HepG2 (cell line): Measurements from ENCODE around the gene NAP1L4. TPM values are rescaled to one million over a fixed set of nuclear protein-coding genes. Genes with fewer than 3 reads are reported as not detected.

Experiments used
- ATAC-seq: fragments of 200-7000 bp; cut with Tn5 transposase; 3 replicates; pipeline ENCODE4 v1.9.1; 2020; ENCODE audit warnings: mild to moderate bottlenecking, moderate library complexity
- BruUV-seq: library from RNA; stranded (reverse); fragments of 400-500 nt; replicated peaks from 2 replicates; lab custom pipeline; 2021; lab: Mats Ljungman, UMichigan
- CTCF ChIA-PET: fragments of 300-600 bp; formaldehyde crosslinking; extraction: SDS; loops from one replicate; lab custom pipeline; 2021; ENCODE audit warnings: low total read pairs, inconsistent platforms, low intra/inter-chr PET ratio; lab: Yijun Ruan, JAX
- POLR2A ChIA-PET: fragments of 350-600 bp; sonication (Branson Sonifier 250); formaldehyde crosslinking; loops from one replicate; lab custom pipeline; 2020; ENCODE audit warnings: antibody characterized with exemption, inconsistent platforms; lab: Yijun Ruan, JAX
- DNase-seq: peaks from one replicate; pipeline ENCODE4 v3.0.0-alpha.2; 2015; ENCODE audit warnings: low spot score
- FAIRE-seq: peaks from 3 replicates; lab custom pipeline; 2011; peaks lifted over from hg19 to GRCh38; lab: Jason Lieb, UNC
- H2AFZ ChIP-seq: one replicate; pipeline ENCODE4 v1.6.1; 2011; ENCODE audit warnings: low read length, inconsistent platforms
- H3K27ac ChIP-seq: fragments of 300-600 bp; 3 replicates; pipeline ENCODE4 v1.8.0; 2011; ENCODE audit warnings: mixed run types, mild to moderate bottlenecking, mixed read lengths, low read length, inconsistent platforms; ENCODE audit not compliant: insufficient read depth; ENCODE audit errors: extremely low read length
- H3K27me3 ChIP-seq, 2 experiments: fragments of 200-600 bp in 1 of 2; 2 replicates in 1 of 2; 3 replicates in 1 of 2; pipeline versions ENCODE4 v1.6.0 to v1.8.0; 2011; ENCODE audit warnings: low read length in 2 of 2, mild to moderate bottlenecking in 2 of 2, moderate library complexity in 2 of 2, inconsistent platforms in 1 of 2; ENCODE audit not compliant: insufficient read depth in 2 of 2, control insufficient read depth in 1 of 2
- H3K36me3 ChIP-seq, 2 experiments: fragments of 200-600 bp in 1 of 2; replicated peaks in 1 of 2; 2 replicates in 1 of 2; 3 replicates in 1 of 2; pipeline versions ENCODE4 v1.5.1 to v1.8.0; 2011; ENCODE audit warnings: low read length in 2 of 2, inconsistent platforms in 1 of 2; ENCODE audit not compliant: insufficient read depth in 2 of 2, control insufficient read depth in 1 of 2
- H3K4me1 ChIP-seq: 2 replicates; pipeline ENCODE4 v1.5.1; 2012; ENCODE audit warnings: low read length, inconsistent platforms; ENCODE audit not compliant: insufficient read depth
- H3K4me2 ChIP-seq: 2 replicates; pipeline ENCODE4 v1.6.0; 2011; ENCODE audit warnings: low read depth, low read length, inconsistent platforms
- H3K4me3 ChIP-seq, 3 experiments: fragments of 200-600 bp in 1 of 3; sonication (generic), shearing (Covaris generic) in 1 of 3; replicated peaks in 1 of 3; 2 replicates each; pipeline ENCODE4 v1.5.1; 2011 to 2016; ENCODE audit warnings: low read length in 3 of 3, inconsistent platforms in 2 of 3, low read depth in 2 of 3, mild to moderate bottlenecking in 2 of 3, control low read depth in 1 of 3, mixed read lengths in 1 of 3; ENCODE audit not compliant: insufficient read depth in 1 of 3
- H3K79me2 ChIP-seq: one replicate; pipeline ENCODE4 v1.6.1; 2011; ENCODE audit warnings: low read length, inconsistent platforms; ENCODE audit not compliant: insufficient read depth
- H3K9ac ChIP-seq: 2 replicates; pipeline ENCODE4 v1.6.0; 2011; ENCODE audit warnings: mild to moderate bottlenecking, low read depth, low read length, inconsistent platforms; ENCODE audit not compliant: insufficient read depth
- H3K9me3 ChIP-seq: 2 replicates; pipeline ENCODE4 v1.5.1; 2012; ENCODE audit warnings: mild to moderate bottlenecking, low read length
- H4K20me1 ChIP-seq: 2 replicates; pipeline ENCODE4 v1.6.0; 2011; ENCODE audit warnings: inconsistent platforms, mild to moderate bottlenecking, low read length, moderate library complexity; ENCODE audit not compliant: insufficient read depth
- AGO1 ChIP-seq: fragments of 200-400 bp; formaldehyde crosslinking; IDR thresholded peaks from 2 replicates; pipeline ENCODE4 v1.6.1; 2017; ENCODE audit warnings: mild to moderate bottlenecking, low read depth, low read length, moderate library complexity; ENCODE audit not compliant: poor library complexity, severe bottlenecking
- AGO2 ChIP-seq: fragments of 200-400 bp; formaldehyde crosslinking; optimal IDR thresholded peaks from 2 replicates; pipeline ENCODE3; 2017; ENCODE audit warnings: mild to moderate bottlenecking, low read depth, low read length, moderate library complexity
- ATF3 ChIP-seq: sonication (generic); formaldehyde crosslinking; IDR thresholded peaks from 2 replicates; pipeline ENCODE4 v1.4.0; 2020; ENCODE audit warnings: missing genetic modification reagents
- GATAD1 ChIP-seq: IDR thresholded peaks from 2 replicates; pipeline ENCODE4 v1.6.1; 2016; ENCODE audit warnings: missing genetic modification reagents, missing compliant biosample characterization
- RBM22 ChIP-seq: fragments of 200-400 bp; formaldehyde crosslinking; optimal IDR thresholded peaks from 2 replicates; pipeline ENCODE3; 2017; ENCODE audit warnings: mild to moderate bottlenecking, low read length, moderate library complexity
- RELA ChIP-seq: sonication (generic); formaldehyde crosslinking; IDR thresholded peaks from 2 replicates; pipeline ENCODE4 v1.4.0; 2020; ENCODE audit warnings: missing genetic modification reagents
- SALL2 ChIP-seq: sonication (generic); formaldehyde crosslinking; IDR thresholded peaks from 2 replicates; pipeline ENCODE4 v1.8.1; 2023; ENCODE audit warnings: mild to moderate bottlenecking, missing genetic modification reagents, inconsistent platforms
- ZBTB44 ChIP-seq: sonication (generic); formaldehyde crosslinking; IDR thresholded peaks from 2 replicates; pipeline ENCODE4 v1.4.0; 2020; ENCODE audit warnings: missing genetic modification reagents
- ZFX ChIP-seq: sonication (generic); formaldehyde crosslinking; IDR thresholded peaks from 2 replicates; pipeline ENCODE4 v1.4.0; 2020; ENCODE audit warnings: mild to moderate bottlenecking, low read depth, missing genetic modification reagents, moderate library complexity
- ZNF891 ChIP-seq: sonication (generic); formaldehyde crosslinking; IDR thresholded peaks from 2 replicates; pipeline ENCODE4 v1.5.0; 2020; ENCODE audit warnings: mild to moderate bottlenecking, missing genetic modification reagents
- WGBS: methylation state at CpG from one replicate; pipeline ENCODE4 v1.1.6; 2017; ENCODE audit warnings: low lambda C conversion rate; 5-methylcytosine and 5-hydroxymethylcytosine counted together
- in situ Hi-C: cut with HindIII; loops from 2 replicates; pipeline ENCODE4 v1.10.0; 2017; ENCODE audit warnings: low pct_unique_long_range_greater_than_20kb; ENCODE audit not compliant: extremely low pct_ligation_motif_present
- intact Hi-C: fragments of 100-400 bp; cut with micrococcal nuclease; formaldehyde crosslinking; loops from one replicate; pipeline ENCODE4 v1.10.0; 2022; ENCODE audit not compliant: unreplicated experiment
- polyA plus RNA-seq, 8 experiments: library from polyadenylated mRNA; depleted of rRNA in 3 of 8; stranded (reverse) in 7 of 8; unstranded in 1 of 8; fragments of >200 nt; fragmentation: Illumina TruSeq in 4 of 8; extraction: Trizol in 4 of 8; gene quantifications; 2 replicates each; pipeline versions ENCODE4 v1.2.1 to v1.2.3, GENCODE V29; 2011 to 2016; ENCODE audit warnings: low read depth in 4 of 8, missing spikeins in 1 of 8, mixed read lengths in 1 of 8; ENCODE audit not compliant: insufficient read depth in 1 of 8
- total RNA-seq, 5 experiments: library from RNA; depleted of rRNA; stranded (reverse); fragments of >200 nt; fragmentation: Illumina TruSeq; extraction: Trizol; gene quantifications; 2 replicates each; pipeline ENCODE4 v1.2.3, GENCODE V29; 2016; ENCODE audit warnings: low read depth in 1 of 5

NAP1L4 gene
- total and polyA plus RNA-seq, 2 of the 13 experiments (the other 11 are each of a cell fraction or from before 2014, with no cell fraction given): 64.0 to 186 TPM

GRCh38 chr11:2921261-2921660 is 70.9 kb downstream of the NAP1L4 start:
- H4K20me1 ChIP-seq: 0 out of 2 replicates have a peak, but pooled peaks cover 2% of the 10 kb centered on the region
- H3K27ac ChIP-seq: no peak overlapping the region
- no peak for FAIRE-seq
- H3K4me3 ChIP-seq: no peak overlapping the region
- H3K4me1 ChIP-seq: peaks cover 10% of the 10 kb centered on the region
- no peak for DNase-seq
- intact Hi-C loops (no loop called here), in situ Hi-C loops (no loop called here)
- 100% methylated on average over 2 of the region's 16 CpGs for WGBS
- H2AFZ ChIP-seq: no peak overlapping the region
- POLR2A ChIA-PET: no interaction called here
- CTCF ChIA-PET: no interaction called here
- BruUV-seq: TSS peak; percentile 57
- H3K9ac ChIP-seq: no peak overlapping the region
- no peaks in the 10 kb centered on the region for H3K36me3 ChIP-seq
- no peaks in the 10 kb centered on the region for H3K27me3 ChIP-seq
- H3K79me2 ChIP-seq: no peaks in the 10 kb centered on the region
- H3K9me3 ChIP-seq: no peaks in the 10 kb centered on the region
- no peak for TF ChIP-seq ZNF891 (CRISPR knock-in tag)
- no peak for TF ChIP-seq ATF3 (CRISPR knock-in tag)
- TF ChIP-seq GATAD1 (CRISPR knock-in tag): no peak
- peak; percentile 67 for TF ChIP-seq AGO1
- no peak for TF ChIP-seq ZFX (CRISPR knock-in tag)
- TF ChIP-seq ZBTB44 (CRISPR knock-in tag): no peak
- TF ChIP-seq, all 625 proteins: peak for 1
- no peak for ATAC-seq
- no peak overlapping the region for H3K4me2 ChIP-seq

- ChIA-PET CTCF (no interaction called here), POLR2A (no interaction called here)
- no peak overlapping the region for H3K4me2 ChIP-seq
These were observed 71.8 kb downstream of the NAP1L4 start for GRCh38 chr11:2920343-2920742.

More at GRCh38 chr11:2920343-2920742, 71.8 kb downstream of the NAP1L4 start:
- no peak overlapping the region for H2AFZ ChIP-seq
- no peak overlapping the region for H3K27ac ChIP-seq
- TF ChIP-seq AGO2 (peak; percentile 46), RELA (CRISPR knock-in tag) (no peak), RBM22 (peak; percentile 24), SALL2 (CRISPR knock-in tag) (no peak)
- in situ Hi-C loops (no loop called here), intact Hi-C loops (no loop called here)
- no peaks in the 10 kb centered on the region for H3K27me3 ChIP-seq
- no peak overlapping the region for H3K4me3 ChIP-seq
- no peaks in the 10 kb centered on the region for H3K9me3 ChIP-seq
- no peaks in the 10 kb centered on the region for H3K36me3 ChIP-seq
- DNase-seq (no peak), FAIRE-seq (no peak), ATAC-seq (no peak)
- H4K20me1 ChIP-seq: 0 out of 2 replicates have a peak, but pooled peaks cover 2% of the 10 kb centered on the region
- H3K9ac ChIP-seq: no peak overlapping the region
- H3K79me2 ChIP-seq: no peaks in the 10 kb centered on the region
- no TSS peak for BruUV-seq
- 90% methylated on average over 10 of the region's 12 CpGs for WGBS
- peaks cover 9% of the 10 kb centered on the region for H3K4me1 ChIP-seq
